H1 (cell line): ENCODE measurements around the gene KLF5. TPM values are rescaled to one million over a fixed set of nuclear protein-coding genes. Genes with fewer than 3 reads are reported as not detected.

Experiments used
- CTCF ChIA-PET: fragments of 300-600 bp; sonication (Branson Sonifier 250); formaldehyde crosslinking; loops from one replicate; lab custom pipeline; 2021; ENCODE audit not compliant: partially characterized antibody; lab: Charles Lee
- POLR2A ChIA-PET: fragments of 300-600 bp; sonication (Branson Sonifier 250); formaldehyde crosslinking; loops from one replicate; lab custom pipeline; 2021; ENCODE audit warnings: inconsistent platforms; ENCODE audit not compliant: partially characterized antibody; lab: Charles Lee
- DNase-seq, 2 experiments: peaks; one replicate each; pipeline versions ENCODE4 v3.0.0 to v3.0.0-alpha.2; 2010 to 2022; ENCODE audit warnings: low spot score in 2 of 2, low read depth in 1 of 2, mixed read lengths in 1 of 2
- FAIRE-seq: peaks from 2 replicates; lab custom pipeline; 2011; peaks lifted over from hg19 to GRCh38; lab: Jason Lieb, UNC
- H2AFZ ChIP-seq: 2 replicates; pipeline ENCODE4 v1.8.1; 2012; ENCODE audit warnings: low read length, inconsistent platforms
- H2AK5ac ChIP-seq: 2 replicates; pipeline ENCODE4 v1.6.1; 2013; ENCODE audit warnings: low read depth, low read length
- H2BK120ac ChIP-seq: replicated peaks from 2 replicates; pipeline ENCODE3; 2013; ENCODE audit warnings: low read depth, low read length, inconsistent platforms
- H2BK12ac ChIP-seq: 2 replicates; pipeline ENCODE4 v1.6.1; 2013; ENCODE audit warnings: low read depth, low read length
- H2BK15ac ChIP-seq: 2 replicates; pipeline ENCODE4 v1.6.1; 2013; ENCODE audit warnings: low read length
- H2BK20ac ChIP-seq: 2 replicates; pipeline ENCODE4 v1.6.1; 2013; ENCODE audit warnings: low read length
- H2BK5ac ChIP-seq: 2 replicates; pipeline ENCODE4 v1.6.1; 2013; ENCODE audit warnings: low read depth, low read length
- H3K14ac ChIP-seq: 2 replicates; pipeline ENCODE4 v1.6.1; 2013; ENCODE audit warnings: inconsistent platforms; ENCODE audit not compliant: insufficient read length
- H3K18ac ChIP-seq: 2 replicates; pipeline ENCODE4 v1.6.1; 2013; ENCODE audit warnings: low read length; ENCODE audit errors: extremely low read depth
- H3K23ac ChIP-seq: 2 replicates; pipeline ENCODE4 v1.6.1; 2013; ENCODE audit warnings: inconsistent platforms; ENCODE audit not compliant: insufficient read length
- H3K23me2 ChIP-seq: 2 replicates; pipeline ENCODE4 v1.6.1; 2013; ENCODE audit warnings: low read depth, low read length
- H3K27ac ChIP-seq: 2 replicates; pipeline ENCODE4 v1.6.1; 2011; ENCODE audit warnings: low read depth, low read length, inconsistent platforms
- H3K27me3 ChIP-seq, 4 experiments: replicated peaks in 1 of 4; 1 replicate in 1 of 4; 2 replicates in 3 of 4; pipeline versions ENCODE4 v1.6.1 to v1.8.1; 2011 to 2013; ENCODE audit warnings: low read length in 3 of 4, mild to moderate bottlenecking in 3 of 4, inconsistent platforms in 2 of 4, mixed read lengths in 2 of 4, moderate library complexity in 1 of 4; ENCODE audit not compliant: control insufficient read depth in 3 of 4, insufficient read depth in 3 of 4; ENCODE audit errors: extremely low read depth in 1 of 4
- H3K36me3 ChIP-seq, 4 experiments: 2 replicates each; pipeline versions ENCODE4 v1.6.1 to v1.8.1; 2011 to 2013; ENCODE audit warnings: mild to moderate bottlenecking in 4 of 4, low read length in 3 of 4, moderate library complexity in 2 of 4, control low read depth in 1 of 4, inconsistent platforms in 1 of 4; ENCODE audit not compliant: insufficient read depth in 4 of 4, control insufficient read depth in 2 of 4
- H3K4ac ChIP-seq: replicated peaks from 2 replicates; pipeline ENCODE3; 2013; ENCODE audit warnings: low read length, low read depth, mixed read lengths, inconsistent platforms; ENCODE audit not compliant: insufficient read length
- H3K4me1 ChIP-seq, 4 experiments: replicated peaks in 1 of 4; 1 replicate in 1 of 4; 2 replicates in 3 of 4; pipeline versions ENCODE4 v1.6.1 to v1.8.1; 2011 to 2013; ENCODE audit warnings: low read length in 3 of 4, inconsistent platforms in 2 of 4, mixed read lengths in 1 of 4; ENCODE audit not compliant: insufficient read depth in 4 of 4, control insufficient read depth in 3 of 4
- H3K4me2 ChIP-seq, 2 experiments: 2 replicates each; pipeline versions ENCODE4 v1.6.1 to v1.8.1; 2011 to 2013; ENCODE audit warnings: low read depth in 2 of 2, low read length in 2 of 2, control low read depth in 1 of 2, inconsistent platforms in 1 of 2, mild to moderate bottlenecking in 1 of 2; ENCODE audit not compliant: insufficient read depth in 1 of 2
- H3K4me3 ChIP-seq, 4 experiments: fragments of 200-600, 300-600 bp in 1 of 4; sonication (generic), shearing (Covaris generic), sonication (Bioruptor Twin) in 1 of 4; 2 replicates each; pipeline versions ENCODE4 v1.5.1 to v1.8.1; 2011 to 2016; ENCODE audit warnings: low read length in 4 of 4, low read depth in 3 of 4, control low read depth in 2 of 4, inconsistent platforms in 2 of 4, mild to moderate bottlenecking in 2 of 4, mixed read lengths in 1 of 4, moderate library complexity in 1 of 4; ENCODE audit not compliant: insufficient read depth in 2 of 4; ENCODE audit errors: extremely low read depth in 1 of 4
- H3K56ac ChIP-seq: replicated peaks from 2 replicates; pipeline ENCODE3; 2013; ENCODE audit warnings: low read depth, mild to moderate bottlenecking, mixed read lengths, low read length, inconsistent platforms; ENCODE audit not compliant: insufficient read length
- H3K79me1 ChIP-seq: 2 replicates; pipeline ENCODE4 v1.6.1; 2013; ENCODE audit warnings: low read depth, low read length, control low read depth
- H3K79me2 ChIP-seq, 2 experiments: 2 replicates each; pipeline versions ENCODE4 v1.6.1 to v1.8.1; 2012 to 2013; ENCODE audit warnings: low read length in 2 of 2, mild to moderate bottlenecking in 2 of 2, inconsistent platforms in 1 of 2; ENCODE audit not compliant: insufficient read depth in 2 of 2, control insufficient read depth in 1 of 2
- H3K9ac ChIP-seq, 4 experiments: replicated peaks in 1 of 4; 1 replicate in 1 of 4; 2 replicates in 3 of 4; pipeline versions ENCODE4 v1.6.1 to v1.8.1; 2011 to 2013; ENCODE audit warnings: low read depth in 3 of 4, low read length in 3 of 4, control low read depth in 2 of 4, mild to moderate bottlenecking in 2 of 4, moderate library complexity in 2 of 4, inconsistent platforms in 1 of 4; ENCODE audit errors: extremely low read depth in 1 of 4
- H3K9me3 ChIP-seq, 2 experiments: 2 replicates each; pipeline versions ENCODE4 v1.6.1 to v1.8.1; 2012 to 2013; ENCODE audit warnings: mild to moderate bottlenecking in 2 of 2, moderate library complexity in 2 of 2, control low read depth in 1 of 2, inconsistent platforms in 1 of 2, low read depth in 1 of 2, low read length in 1 of 2, mixed read lengths in 1 of 2; ENCODE audit not compliant: insufficient read depth in 2 of 2
- H4K20me1 ChIP-seq, 2 experiments: replicated peaks in 1 of 2; 2 replicates each; pipeline versions ENCODE3 to v1.8.1; 2011 to 2013; ENCODE audit warnings: inconsistent platforms in 2 of 2, low read length in 2 of 2, mild to moderate bottlenecking in 1 of 2; ENCODE audit not compliant: insufficient read depth in 2 of 2, control insufficient read depth in 1 of 2
- H4K5ac ChIP-seq: 2 replicates; pipeline ENCODE4 v1.6.1; 2013; ENCODE audit warnings: low read length, low read depth, mixed read lengths, inconsistent platforms; ENCODE audit not compliant: insufficient read length
- H4K8ac ChIP-seq: 2 replicates; pipeline ENCODE4 v1.8.0; 2013; ENCODE audit warnings: mild to moderate bottlenecking, moderate library complexity, low read length, inconsistent platforms; ENCODE audit not compliant: insufficient read depth; ENCODE audit errors: extremely low read depth
- H4K91ac ChIP-seq: replicated peaks from 2 replicates; pipeline ENCODE3; 2013; ENCODE audit warnings: low read length, mixed read lengths, inconsistent platforms; ENCODE audit not compliant: insufficient read length
- SP4 ChIP-seq: IDR thresholded peaks from 2 replicates; pipeline ENCODE4 v1.6.1; 2012; ENCODE audit warnings: low read length, inconsistent platforms
- SRF ChIP-seq: IDR thresholded peaks from 2 replicates; pipeline ENCODE4 v1.6.1; 2011; ENCODE audit warnings: mild to moderate bottlenecking, low read depth, low read length, moderate library complexity
- TCF12 ChIP-seq: IDR thresholded peaks from 2 replicates; pipeline ENCODE4 v1.6.1; 2011; ENCODE audit warnings: low read depth, mild to moderate bottlenecking, low read length
- WGBS, 2 experiments: shearing (Covaris generic) in 1 of 2; methylation state at CpG; one replicate each; pipeline versions ENCODE4 v1.1.6 to v1.1.7; 2013 to 2015; ENCODE audit warnings: low lambda C conversion rate in 2 of 2, mixed read lengths in 2 of 2, inconsistent platforms in 1 of 2, low coverage in 1 of 2, missing lambda C conversion rate in 1 of 2; ENCODE audit not compliant: insufficient replicate concordance in 2 of 2, insufficient coverage in 1 of 2, insufficient read length in 1 of 2; ENCODE audit errors: extremely low coverage in 1 of 2, missing lambda C conversion rate in 1 of 2; 5-methylcytosine and 5-hydroxymethylcytosine counted together
- polyA plus RNA-seq, 7 experiments: library from polyadenylated mRNA; depleted of rRNA in 3 of 7; stranded (reverse) in 5 of 7; unstranded in 2 of 7; fragments of >200 nt in 5 of 7; fragments of 200-250 nt in 2 of 7; gene quantifications; 1 replicate in 5 of 7; 2 replicates in 1 of 7; 4 replicates in 1 of 7; pipeline versions ENCODE4 v1.2.1 to v1.2.3, GENCODE V29; 2011 to 2013; ENCODE audit warnings: missing spikeins in 2 of 7, mixed read lengths in 2 of 7
- total RNA-seq: library from RNA; stranded (reverse); fragmentation: NEBNext Ultra II Directional; extraction: Animal tissue kit (Norgen Biotek cat#: 25700); gene quantifications from 2 replicates; pipeline ENCODE4 v1.2.1, GENCODE V29; 2021

Gene KLF5
- total and polyA plus RNA-seq, 2 of the 8 experiments (the other 6 are each of a cell fraction or from before 2014, with no cell fraction given) = 1.2 to 2.3 TPM

GRCh38 chr13:73107970-73108369 is 49.2 kb downstream of the KLF5 start:
- Histone ChIP-seq H3K23ac (no peak overlapping the region), H3K4me3 (no peak overlapping the region), H3K27ac (no peak overlapping the region), H3K27me3 (no peaks in the 10 kb centered on the region), H2AFZ (no peak overlapping the region), H3K36me3 (no peaks in the 10 kb centered on the region), H4K20me1 (no peaks in the 10 kb centered on the region), H3K4me1 (no peaks in the 10 kb centered on the region), H3K14ac (no peak overlapping the region), H3K4ac (no peak overlapping the region), H2BK5ac (no peak overlapping the region), H2BK15ac (no peak overlapping the region), H3K4me2 (no peak overlapping the region), H3K23me2 (no peaks in the 10 kb centered on the region), H2BK20ac (no peak overlapping the region), H2AK5ac (no peak overlapping the region), H3K9me3 (no peaks in the 10 kb centered on the region), H3K79me1 (no peaks in the 10 kb centered on the region), H4K8ac (no peak overlapping the region), H2BK120ac (no peak overlapping the region), H2BK12ac (no peak overlapping the region), H3K9ac (no peak overlapping the region), H3K18ac (no peak overlapping the region), H3K79me2 (no peaks in the 10 kb centered on the region), H4K5ac (no peak overlapping the region), H4K91ac (no peak overlapping the region), H3K56ac (no peak overlapping the region)
- ChIA-PET POLR2A (no interaction called here), CTCF (no interaction called here)
- WGBS, 2 experiments = 94% methylated on average over 8 of the region's 8 CpGs; no CpG with 5 or more reads in 1 of the 2 experiments
- FAIRE-seq = no peak
- DNase-seq = no peak
- no peak for TF ChIP-seq SRF
- no peak for TF ChIP-seq TCF12
- TF ChIP-seq SP4 = no peak
